Hepatocyte (in vitro differentiated cells): ENCODE measurements around the gene RNF166. TPM values are rescaled to one million over a fixed set of nuclear protein-coding genes. Genes with fewer than 3 reads are reported as not detected.

Source experiments
- DNase-seq: peaks from one replicate; pipeline ENCODE4 v3.0.0-alpha.2; 2016; ENCODE audit warnings: low spot score
- H2AFZ ChIP-seq: fragments of 200-600 bp; sonication (generic); 2 replicates; pipeline ENCODE4 v1.6.0; 2016; ENCODE audit warnings: antibody characterized with exemption, mild to moderate bottlenecking
- H3K27ac ChIP-seq: fragments of 200-600 bp; sonication (generic); 2 replicates; pipeline ENCODE4 v1.5.1; 2016; ENCODE audit warnings: mild to moderate bottlenecking
- H3K27me3 ChIP-seq: fragments of 200-600 bp; sonication (generic); 2 replicates; pipeline ENCODE4 v1.6.1; 2016
- H3K36me3 ChIP-seq: fragments of 200-600 bp; sonication (generic); replicated peaks from 2 replicates; pipeline ENCODE4 v1.5.1; 2016; ENCODE audit warnings: low read depth; ENCODE audit not compliant: insufficient read depth
- H3K4me1 ChIP-seq: fragments of 200-600 bp; sonication (generic); 2 replicates; pipeline ENCODE4 v1.5.1; 2016; ENCODE audit warnings: mild to moderate bottlenecking, moderate library complexity; ENCODE audit not compliant: insufficient read depth
- H3K4me2 ChIP-seq: fragments of 200-600 bp; sonication (generic); 2 replicates; pipeline ENCODE4 v1.6.0; 2016
- H3K4me3 ChIP-seq: fragments of 200-600 bp; sonication (generic); 2 replicates; pipeline ENCODE4 v1.5.1; 2016; ENCODE audit warnings: mild to moderate bottlenecking
- H3K79me2 ChIP-seq: fragments of 200-600 bp; sonication (generic); 2 replicates; pipeline ENCODE4 v1.6.0; 2017; ENCODE audit warnings: mild to moderate bottlenecking
- H3K9me2 ChIP-seq: fragments of 200-600 bp; sonication (generic); replicated peaks from 2 replicates; pipeline ENCODE4 v1.6.0; 2017; ENCODE audit warnings: mild to moderate bottlenecking; ENCODE audit not compliant: insufficient read depth
- H3K9me3 ChIP-seq: fragments of 200-600 bp; sonication (generic); 2 replicates; pipeline ENCODE4 v1.5.1; 2016; ENCODE audit warnings: low read depth, mild to moderate bottlenecking
- H4K20me1 ChIP-seq: fragments of 200-600 bp; sonication (generic); 2 replicates; pipeline ENCODE4 v1.6.0; 2016; ENCODE audit warnings: mild to moderate bottlenecking; ENCODE audit not compliant: insufficient read depth, poor library complexity, severe bottlenecking
- CTCF ChIP-seq: fragments of 200-600 bp; sonication (generic); IDR thresholded peaks from 2 replicates; pipeline ENCODE4 v1.5.1; 2016; ENCODE audit warnings: antibody characterized with exemption, mild to moderate bottlenecking; ENCODE audit not compliant: poor library complexity
- EZH2 ChIP-seq: fragments of 200-600 bp; sonication (generic); IDR thresholded peaks from 2 replicates; pipeline ENCODE4 v1.6.1; 2016; ENCODE audit warnings: antibody characterized with exemption, mild to moderate bottlenecking, borderline replicate concordance
- EZH2phosphoT487 ChIP-seq: fragments of 200-600 bp; sonication (generic); IDR thresholded peaks from one replicate; pipeline ENCODE4 v1.6.1; 2018; ENCODE audit warnings: antibody characterized with exemption, mild to moderate bottlenecking, low read depth, moderate library complexity; ENCODE audit not compliant: unreplicated experiment, severe bottlenecking
- WGBS: methylation state at CpG from one replicate; pipeline ENCODE4 v1.1.6; 2016; ENCODE audit warnings: low lambda C conversion rate; ENCODE audit errors: missing lambda C conversion rate; 5-methylcytosine and 5-hydroxymethylcytosine counted together
- polyA plus RNA-seq: library from polyadenylated mRNA; unstranded; fragments of >200 nt; fragmentation: Nextera tagmentation; extraction: Ambion mirVana; gene quantifications from 2 replicates; pipeline ENCODE4 v1.2.1, GENCODE V29; 2016
- total RNA-seq: library from RNA; depleted of rRNA; stranded (reverse); fragments of >200 nt; gene quantifications from 2 replicates; pipeline ENCODE4 v1.2.3, GENCODE V29; 2014

RNF166 gene
- total and polyA plus RNA-seq, 2 experiments from 2014 or later, result 10.1 to 16.8 TPM

- Histone ChIP-seq H3K4me2 (no peak overlapping the region), H3K79me2 (peaks cover 11% of the 10 kb centered on the region), H2AFZ (no peak overlapping the region), H3K4me1 (no peaks in the 10 kb centered on the region), H3K36me3 (no peaks in the 10 kb centered on the region), H4K20me1 (no peaks in the 10 kb centered on the region), H3K4me3 (no peak overlapping the region), H3K9me2 (no peaks in the 10 kb centered on the region), H3K27me3 (no peaks in the 10 kb centered on the region), H3K27ac (no peak overlapping the region), H3K9me3 (no peaks in the 10 kb centered on the region)
- no peak for DNase-seq
- TF ChIP-seq CTCF, result no peak
- no peak for TF ChIP-seq EZH2phosphoT487
- no peak for TF ChIP-seq EZH2
- 89% methylated on average over 17 of the region's 25 CpGs for WGBS
Measured at GRCh38 chr16:88712362-88712979, 6.3 kb upstream of the RNF166 start.

GRCh38 chr16:88711750-88712340, 5.6 kb upstream of the RNF166 start:
- Histone ChIP-seq H3K9me2 (no peaks in the 10 kb centered on the region), H3K4me2 (no peak overlapping the region), H3K9me3 (no peaks in the 10 kb centered on the region), H3K4me1 (peaks cover 4% of the 10 kb centered on the region), H4K20me1 (no peaks in the 10 kb centered on the region), H3K79me2 (peaks cover 17% of the 10 kb centered on the region), H3K27ac (no peak overlapping the region), H2AFZ (no peak overlapping the region), H3K36me3 (no peaks in the 10 kb centered on the region), H3K4me3 (no peak overlapping the region), H3K27me3 (no peaks in the 10 kb centered on the region)
- TF ChIP-seq CTCF, result no peak
- TF ChIP-seq EZH2phosphoT487, result no peak
- WGBS, result 91% methylated on average over 17 of the region's 18 CpGs
- DNase-seq, result no peak

GRCh38 chr16:88710556-88710955, 4.3 kb upstream of the RNF166 start:
- H3K79me2 ChIP-seq, result peaks cover 22% of the 10 kb centered on the region
- DNase-seq, result no peak
- H2AFZ ChIP-seq, result no peak overlapping the region
- peaks cover 4% of the 10 kb centered on the region for H3K4me1 ChIP-seq
- no peak overlapping the region for H3K4me2 ChIP-seq
- H3K36me3 ChIP-seq, result no peaks in the 10 kb centered on the region
- H3K9me3 ChIP-seq, result no peaks in the 10 kb centered on the region
- no peaks in the 10 kb centered on the region for H3K9me2 ChIP-seq
- TF ChIP-seq EZH2 (no peak), EZH2phosphoT487 (no peak), CTCF (no peak)
- H3K27me3 ChIP-seq, result no peaks in the 10 kb centered on the region
- no peak overlapping the region for H3K27ac ChIP-seq
- no peak overlapping the region for H3K4me3 ChIP-seq
- WGBS, result 86% methylated on average over 8 of the region's 16 CpGs
- H4K20me1 ChIP-seq, result no peaks in the 10 kb centered on the region
